ENCODE results near the gene ALK.
A peak's percentile ranks its signal among the peaks of the same experiment; 100 is the strongest.

Gene ALK

GRCh38 chr2:29212009-29212408 lies 709.4 kb downstream of the ALK start:
- TF ChIP-seq CTCF (IDR thresholded peaks at IDR 0.05), result no peak
- Histone ChIP-seq H3K27ac (no peak overlapping the region), H3K4me3 (no peak overlapping the region)
- DNase-seq (ENCODE audit: low spot score), result peak; percentile 22

GRCh38 chr2:29209551-29209950 lies 711.8 kb downstream of the ALK start:
- no peak for DNase-seq (ENCODE audit: low spot score)
- no peak overlapping the region for H3K4me3 ChIP-seq
- H3K27ac ChIP-seq, result no peak overlapping the region
- no peak for TF ChIP-seq CTCF (IDR thresholded peaks at IDR 0.05)

GRCh38 chr2:29207352-29208148 lies 713.8 kb downstream of the ALK start:
- no peak for DNase-seq (ENCODE audit: low spot score)
- TF ChIP-seq CTCF (IDR thresholded peaks at IDR 0.05), result no peak
- Histone ChIP-seq H3K4me3 (no peak overlapping the region), H3K27ac (no peak overlapping the region)

- H3K27ac ChIP-seq, result no peak overlapping the region
- TF ChIP-seq CTCF (IDR thresholded peaks at IDR 0.05), result no peak
- no peak for DNase-seq (ENCODE audit: low spot score)
- H3K4me3 ChIP-seq, result no peak overlapping the region
Measured at GRCh38 chr2:29206941-29207340, 714.4 kb downstream of the ALK start.

- DNase-seq (ENCODE audit: low spot score), result no peak
- Histone ChIP-seq H3K4me3 (no peak overlapping the region), H3K27ac (no peak overlapping the region)
- TF ChIP-seq CTCF (IDR thresholded peaks at IDR 0.05), result no peak
Measured at GRCh38 chr2:29202819-29203495, 718.4 kb downstream of the ALK start.

GRCh38 chr2:29201979-29202378 lies 719.4 kb downstream of the ALK start:
- no peak overlapping the region for H3K27ac ChIP-seq
- TF ChIP-seq CTCF (IDR thresholded peaks at IDR 0.05), result no peak
- no peak for DNase-seq (ENCODE audit: low spot score)
- H3K4me3 ChIP-seq, result no peak overlapping the region
